Measurements from ENCODE around the gene IGSF3. TPM values are rescaled to one million over a fixed set of nuclear protein-coding genes. Genes with fewer than 3 reads are reported as not detected.

Gene IGSF3
- total and polyA plus RNA-seq, 10 of the 15 experiments (the other 5 are each of a cell fraction or from before 2014, with no cell fraction given) = 1.4 to 18.0 (median 9.6) TPM

DNA sequence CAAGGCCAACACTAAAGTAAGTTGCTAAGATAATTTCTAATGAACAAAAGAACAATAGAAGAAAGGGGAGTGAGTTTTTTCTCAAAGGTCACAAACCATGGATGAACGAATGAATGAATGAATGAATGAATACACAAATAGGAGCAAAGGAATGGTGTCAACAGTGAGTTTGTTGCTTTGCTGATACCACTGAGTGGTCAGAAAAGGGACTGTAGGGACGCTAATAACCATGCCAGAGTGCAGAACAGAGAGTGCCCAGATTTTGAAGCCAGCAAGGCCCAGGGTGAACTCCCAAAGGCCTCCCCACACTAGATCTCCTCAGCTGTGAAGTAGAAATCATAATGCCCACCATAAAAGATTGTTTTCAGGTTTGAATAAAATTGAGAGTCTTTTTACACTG, 112.6 kb downstream of the IGSF3 start:
- H4K20me1 ChIP-seq (ENCODE audit: control insufficient read depth, insufficient read depth) = no peaks in the 10 kb centered on the region
- no peak for ATAC-seq
- H3K9me3 ChIP-seq (replicated peaks; ENCODE audit: control insufficient read depth, insufficient read depth, low read length) = no peaks in the 10 kb centered on the region
- intact Hi-C loops (cut with micrococcal nuclease; ENCODE audit: unreplicated experiment) (loop anchor here (5.0 kb wide), 2 partner anchors 272 to 507 kb away; partner anchors contain the start of gene TTF2), in situ Hi-C loops (cut with MboI) (loop anchor here (25.0 kb wide), 1 partner anchor 1107 kb away; no protein-coding TSS in a partner anchor)
- no TSS peak for BruUV-seq (replicated peaks)
- 30% methylated on average over 2 of the region's 2 CpGs for WGBS (ENCODE audit: insufficient coverage, insufficient replicate concordance, low lambda C conversion rate, missing lambda C conversion rate)
- peaks cover 98% of the 10 kb centered on the region for H3K79me2 ChIP-seq (ENCODE audit: control insufficient read depth, insufficient read depth, low read length)
- ChIA-PET RAD21 (ENCODE audit: unreplicated experiment) (no interaction called here), SMC1A (ENCODE audit: uncharacterized antibody, unreplicated experiment) (interaction anchor here (7.7 kb wide), 1 partner anchor 13 kb away, joined by 128 read pairs; no protein-coding TSS in a partner anchor), POLR2A (no interaction called here), CTCF (no interaction called here)
- H3K27ac ChIP-seq (ENCODE audit: control insufficient read depth, insufficient read depth) = peak overlapping the region; percentile 100
- H3K4me2 ChIP-seq (ENCODE audit: control insufficient read depth, insufficient read depth) = peak overlapping the region; percentile 84
- peaks cover 77% of the 10 kb centered on the region for H3K4me1 ChIP-seq (ENCODE audit: control insufficient read depth, insufficient read depth, low read length)
- no peak for DNase-seq (ENCODE audit: low read depth, low spot score)
- H3K36me3 ChIP-seq (ENCODE audit: control insufficient read depth in 2 of 2, insufficient read depth in 2 of 2, low read length in 1 of 2) = peaks cover 0 to 6% of the 10 kb centered on the region in 2 experiments; a peak in 1 of 4 replicates
- no peak for FAIRE-seq
- no peaks in the 10 kb centered on the region for H3K27me3 ChIP-seq (replicated peaks in 1 of 2; ENCODE audit: control insufficient read depth in 2 of 2, insufficient read depth in 2 of 2, low read length in 1 of 2)
- no peak overlapping the region for H2AFZ ChIP-seq (ENCODE audit: control insufficient read depth, low read depth, low read length)
- H3K4me3 ChIP-seq = peak overlapping the region; percentile 16; the same call in 1 of the 2 replicates
- H3K9ac ChIP-seq (ENCODE audit: control insufficient read depth, insufficient read depth, low read length) = peak overlapping the region; percentile 55
- TF ChIP-seq MTA2 (IDR thresholded peaks at IDR 0.05; ENCODE audit: low read depth) (no peak), ETV6 (conservative IDR thresholded peaks at IDR 0.05 in 1 of 2, IDR thresholded peaks at IDR 0.05 in 1 of 2; ENCODE audit: borderline replicate concordance in 1 of 2, low read depth in 1 of 2) (no peak), ZBTB33 (IDR thresholded peaks at IDR 0.05) (no peak), ATF3 (IDR thresholded peaks at IDR 0.05; ENCODE audit: borderline replicate concordance, extremely low read depth, low read depth, low read length) (no peak), BHLHE40 (IDR thresholded peaks at IDR 0.05; ENCODE audit: borderline replicate concordance in 1 of 2, low read depth in 2 of 2, low read length in 1 of 2) (no peak), ZNF24 (IDR thresholded peaks at IDR 0.05) (peak; percentile 99), CREM (IDR thresholded peaks at IDR 0.05; ENCODE audit: low read depth) (no peak), NR2F1 (conservative IDR thresholded peaks at IDR 0.05) (0 out of 2 replicates have a peak, but pooled peaks have one; percentile 24), NR2C1 (IDR thresholded peaks at IDR 0.05) (no peak), ZNF274 (IDR thresholded peaks at IDR 0.05; ENCODE audit: insufficient read depth, insufficient read length) (no peak), YBX1 (IDR thresholded peaks at IDR 0.05) (no peak), SP1 (IDR thresholded peaks at IDR 0.05; ENCODE audit: low read depth, low read length) (no peak), RELA (IDR thresholded peaks at IDR 0.05; ENCODE audit: borderline replicate concordance, partially characterized antibody) (no peak), FOS (IDR thresholded peaks at IDR 0.05; ENCODE audit: borderline replicate concordance, extremely low read depth, insufficient read length) (no peak)
- TF ChIP-seq, protein P1, sequence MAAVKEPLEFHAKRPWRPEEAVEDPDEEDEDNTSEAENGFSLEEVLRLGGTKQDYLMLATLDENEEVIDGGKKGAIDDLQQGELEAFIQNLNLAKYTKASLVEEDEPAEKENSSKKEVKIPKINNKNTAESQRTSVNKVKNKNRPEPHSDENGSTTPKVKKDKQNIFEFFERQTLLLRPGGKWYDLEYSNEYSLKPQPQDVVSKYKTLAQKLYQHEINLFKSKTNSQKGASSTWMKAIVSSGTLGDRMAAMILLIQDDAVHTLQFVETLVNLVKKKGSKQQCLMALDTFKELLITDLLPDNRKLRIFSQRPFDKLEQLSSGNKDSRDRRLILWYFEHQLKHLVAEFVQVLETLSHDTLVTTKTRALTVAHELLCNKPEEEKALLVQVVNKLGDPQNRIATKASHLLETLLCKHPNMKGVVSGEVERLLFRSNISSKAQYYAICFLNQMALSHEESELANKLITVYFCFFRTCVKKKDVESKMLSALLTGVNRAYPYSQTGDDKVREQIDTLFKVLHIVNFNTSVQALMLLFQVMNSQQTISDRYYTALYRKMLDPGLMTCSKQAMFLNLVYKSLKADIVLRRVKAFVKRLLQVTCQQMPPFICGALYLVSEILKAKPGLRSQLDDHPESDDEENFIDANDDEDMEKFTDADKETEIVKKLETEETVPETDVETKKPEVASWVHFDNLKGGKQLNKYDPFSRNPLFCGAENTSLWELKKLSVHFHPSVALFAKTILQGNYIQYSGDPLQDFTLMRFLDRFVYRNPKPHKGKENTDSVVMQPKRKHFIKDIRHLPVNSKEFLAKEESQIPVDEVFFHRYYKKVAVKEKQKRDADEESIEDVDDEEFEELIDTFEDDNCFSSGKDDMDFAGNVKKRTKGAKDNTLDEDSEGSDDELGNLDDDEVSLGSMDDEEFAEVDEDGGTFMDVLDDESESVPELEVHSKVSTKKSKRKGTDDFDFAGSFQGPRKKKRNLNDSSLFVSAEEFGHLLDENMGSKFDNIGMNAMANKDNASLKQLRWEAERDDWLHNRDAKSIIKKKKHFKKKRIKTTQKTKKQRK (IDR thresholded peaks at IDR 0.05; ENCODE audit: low read depth, low read length) = no peak
- TF ChIP-seq, protein P2, sequence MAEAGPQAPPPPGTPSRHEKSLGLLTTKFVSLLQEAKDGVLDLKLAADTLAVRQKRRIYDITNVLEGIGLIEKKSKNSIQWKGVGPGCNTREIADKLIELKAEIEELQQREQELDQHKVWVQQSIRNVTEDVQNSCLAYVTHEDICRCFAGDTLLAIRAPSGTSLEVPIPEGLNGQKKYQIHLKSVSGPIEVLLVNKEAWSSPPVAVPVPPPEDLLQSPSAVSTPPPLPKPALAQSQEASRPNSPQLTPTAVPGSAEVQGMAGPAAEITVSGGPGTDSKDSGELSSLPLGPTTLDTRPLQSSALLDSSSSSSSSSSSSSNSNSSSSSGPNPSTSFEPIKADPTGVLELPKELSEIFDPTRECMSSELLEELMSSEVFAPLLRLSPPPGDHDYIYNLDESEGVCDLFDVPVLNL (IDR thresholded peaks at IDR 0.05; ENCODE audit: low read depth, low read length) = no peak
- TF ChIP-seq, protein P3, sequence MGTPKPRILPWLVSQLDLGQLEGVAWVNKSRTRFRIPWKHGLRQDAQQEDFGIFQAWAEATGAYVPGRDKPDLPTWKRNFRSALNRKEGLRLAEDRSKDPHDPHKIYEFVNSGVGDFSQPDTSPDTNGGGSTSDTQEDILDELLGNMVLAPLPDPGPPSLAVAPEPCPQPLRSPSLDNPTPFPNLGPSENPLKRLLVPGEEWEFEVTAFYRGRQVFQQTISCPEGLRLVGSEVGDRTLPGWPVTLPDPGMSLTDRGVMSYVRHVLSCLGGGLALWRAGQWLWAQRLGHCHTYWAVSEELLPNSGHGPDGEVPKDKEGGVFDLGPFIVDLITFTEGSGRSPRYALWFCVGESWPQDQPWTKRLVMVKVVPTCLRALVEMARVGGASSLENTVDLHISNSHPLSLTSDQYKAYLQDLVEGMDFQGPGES (IDR thresholded peaks at IDR 0.05) = no peak
